Fibroblast of lung (primary cell): ENCODE results near the gene IGFL2.
"Not testable (repeated sequence)": the region's sequence is repeated elsewhere in the genome, so short reads cannot be mapped to it uniquely, and the experiment has no call there.

Experiments used
- EZH2 ChIP-seq: IDR thresholded peaks from 2 replicates; pipeline ENCODE4 v1.5.1; 2012; ENCODE audit warnings: low read length, control low read depth, mild to moderate bottlenecking; ENCODE audit errors: missing control alignments
- TF ChIP-seq, protein P1 (sequence below), 2 donors: IDR thresholded peaks in 1 of 2; conservative IDR thresholded peaks in 1 of 2; 1 replicate in 1 of 2; 2 replicates in 1 of 2; pipeline ENCODE4 v1.5.1; 2011 to 2012; ENCODE audit warnings: low read length in 2 of 2, control low read depth in 1 of 2, inconsistent platforms in 1 of 2, low read depth in 1 of 2, mild to moderate bottlenecking in 1 of 2

DNA sequence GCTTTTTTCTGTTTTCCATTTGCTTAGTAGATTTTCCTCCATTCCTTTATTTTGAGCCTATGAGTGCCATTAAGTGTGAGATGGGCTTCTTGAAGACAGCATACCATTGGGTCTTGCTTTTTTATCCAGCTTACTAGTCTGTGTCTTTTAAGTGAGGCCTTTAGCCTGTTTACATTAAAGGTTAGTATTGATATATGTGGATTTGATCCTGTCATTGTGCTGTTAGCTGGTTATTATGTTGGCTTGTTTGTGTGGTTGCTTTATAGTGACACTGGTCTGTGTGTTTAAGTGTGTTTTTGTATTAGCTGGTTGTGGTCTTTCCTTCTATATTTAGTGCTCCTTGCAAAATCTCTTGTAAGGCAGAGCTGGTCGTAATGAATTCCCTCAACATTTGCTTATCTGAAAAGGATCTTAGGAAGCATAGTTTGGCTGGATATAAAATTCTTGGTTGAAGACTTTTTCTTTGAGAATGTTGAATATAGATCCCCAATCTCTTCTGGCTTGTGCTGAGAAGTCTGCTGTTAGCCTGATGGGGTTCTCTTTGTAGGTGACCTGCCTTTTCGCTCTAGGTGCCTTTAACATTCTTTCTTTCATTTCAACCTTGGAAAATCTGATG lies 13.7 kb downstream of the IGFL2 start:
- not testable (repeated sequence) for TF ChIP-seq EZH2
- TF ChIP-seq, protein P1, sequence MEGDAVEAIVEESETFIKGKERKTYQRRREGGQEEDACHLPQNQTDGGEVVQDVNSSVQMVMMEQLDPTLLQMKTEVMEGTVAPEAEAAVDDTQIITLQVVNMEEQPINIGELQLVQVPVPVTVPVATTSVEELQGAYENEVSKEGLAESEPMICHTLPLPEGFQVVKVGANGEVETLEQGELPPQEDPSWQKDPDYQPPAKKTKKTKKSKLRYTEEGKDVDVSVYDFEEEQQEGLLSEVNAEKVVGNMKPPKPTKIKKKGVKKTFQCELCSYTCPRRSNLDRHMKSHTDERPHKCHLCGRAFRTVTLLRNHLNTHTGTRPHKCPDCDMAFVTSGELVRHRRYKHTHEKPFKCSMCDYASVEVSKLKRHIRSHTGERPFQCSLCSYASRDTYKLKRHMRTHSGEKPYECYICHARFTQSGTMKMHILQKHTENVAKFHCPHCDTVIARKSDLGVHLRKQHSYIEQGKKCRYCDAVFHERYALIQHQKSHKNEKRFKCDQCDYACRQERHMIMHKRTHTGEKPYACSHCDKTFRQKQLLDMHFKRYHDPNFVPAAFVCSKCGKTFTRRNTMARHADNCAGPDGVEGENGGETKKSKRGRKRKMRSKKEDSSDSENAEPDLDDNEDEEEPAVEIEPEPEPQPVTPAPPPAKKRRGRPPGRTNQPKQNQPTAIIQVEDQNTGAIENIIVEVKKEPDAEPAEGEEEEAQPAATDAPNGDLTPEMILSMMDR (conservative IDR thresholded peaks at IDR 0.05 in 1 of 2, IDR thresholded peaks at IDR 0.05 in 1 of 2; ENCODE audit: low read depth in 1 of 2, low read length in 2 of 2) = not testable (repeated sequence)
